SK-N-SH (cell line): ENCODE results near the gene EQTN. TPM values are rescaled to one million over a fixed set of nuclear protein-coding genes. Genes with fewer than 3 reads are reported as not detected.

Experiments used
- CTCF ChIA-PET: fragments of 300-600, 350-600 bp; formaldehyde crosslinking; extraction: SDS; loops from one replicate; lab custom pipeline; 2021; lab: Yijun Ruan, JAX
- POLR2A ChIA-PET: fragments of 350-600 bp; sonication (Branson Sonifier 250); formaldehyde crosslinking; extraction: SDS; loops from one replicate; lab custom pipeline; 2020; ENCODE audit warnings: antibody characterized with exemption, inconsistent platforms; lab: Yijun Ruan, JAX
- DNase-seq: peaks from one replicate; pipeline ENCODE4 v3.0.0; 2012
- H2AFZ ChIP-seq: fragments of 200-600 bp; sonication (generic); 2 replicates; pipeline ENCODE4 v1.8.1; 2016; ENCODE audit warnings: antibody characterized with exemption, mild to moderate bottlenecking, low read depth
- H3F3A ChIP-seq: fragments of 200-600 bp; sonication (generic); replicated peaks from 2 replicates; pipeline ENCODE3; 2016; ENCODE audit warnings: antibody characterized with exemption, mild to moderate bottlenecking; ENCODE audit not compliant: insufficient read depth
- H3K27ac ChIP-seq, 2 experiments: fragments of 200-500 bp in 1 of 2; fragments of 200-600 bp in 1 of 2; sonication (Bioruptor generic) in 1 of 2; sonication (generic), shearing (Covaris generic) in 1 of 2; 2 replicates each; pipeline versions ENCODE4 v1.5.1 to v1.6.1; 2014 to 2016; ENCODE audit warnings: low read depth in 2 of 2, inconsistent platforms in 1 of 2, low read length in 1 of 2, mild to moderate bottlenecking in 1 of 2, mixed read lengths in 1 of 2
- H3K27me3 ChIP-seq: fragments of 200-600 bp; sonication (generic), shearing (Covaris generic); 2 replicates; pipeline ENCODE4 v1.6.1; 2016; ENCODE audit warnings: mixed run types; ENCODE audit not compliant: insufficient read depth
- H3K36me3 ChIP-seq, 2 experiments: fragments of 200-500 bp in 1 of 2; fragments of 200-600 bp in 1 of 2; sonication (Bioruptor generic) in 1 of 2; sonication (generic) in 1 of 2; replicated peaks in 1 of 2; 2 replicates each; pipeline versions ENCODE3 to v1.5.1; 2014 to 2016; ENCODE audit warnings: low read length in 1 of 2, mild to moderate bottlenecking in 1 of 2; ENCODE audit not compliant: insufficient read depth in 2 of 2, control insufficient read depth in 1 of 2
- H3K4me1 ChIP-seq, 2 experiments: fragments of 200-500 bp in 1 of 2; fragments of 200-600 bp in 1 of 2; sonication (Bioruptor generic) in 1 of 2; sonication (generic), shearing (Covaris generic) in 1 of 2; 2 replicates each; pipeline versions ENCODE4 v1.5.1 to v1.6.1; 2014 to 2016; ENCODE audit warnings: low read depth in 1 of 2, low read length in 1 of 2, mixed run types in 1 of 2; ENCODE audit not compliant: insufficient read depth in 2 of 2, control insufficient read depth in 1 of 2
- H3K4me2 ChIP-seq: fragments of 200-600 bp; sonication (generic), shearing (Covaris generic); 2 replicates; pipeline ENCODE4 v1.6.1; 2017; ENCODE audit warnings: mixed run types
- H3K4me3 ChIP-seq, 2 experiments: fragments of 200-500 bp in 1 of 2; fragments of 200-600 bp in 1 of 2; sonication (Bioruptor generic) in 1 of 2; sonication (generic), shearing (Covaris generic) in 1 of 2; 2 replicates each; pipeline versions ENCODE4 v1.5.1 to v1.8.1; 2014 to 2016; ENCODE audit warnings: low read depth in 2 of 2, inconsistent platforms in 1 of 2, low read length in 1 of 2, mild to moderate bottlenecking in 1 of 2, mixed read lengths in 1 of 2, moderate library complexity in 1 of 2
- H3K79me2 ChIP-seq: fragments of 200-600 bp; sonication (generic); 2 replicates; pipeline ENCODE4 v1.8.1; 2017; ENCODE audit warnings: mild to moderate bottlenecking; ENCODE audit not compliant: insufficient read depth
- H3K9ac ChIP-seq: fragments of 200-600 bp; sonication (generic); 2 replicates; pipeline ENCODE4 v1.6.1; 2017; ENCODE audit warnings: mixed run types
- H3K9me2 ChIP-seq: fragments of 200-600 bp; sonication (generic); 2 replicates; pipeline ENCODE4 v1.6.1; 2017; ENCODE audit warnings: mixed run types
- H3K9me3 ChIP-seq: fragments of 200-600 bp; sonication (generic); 2 replicates; pipeline ENCODE4 v1.6.1; 2017; ENCODE audit warnings: mixed run types, mild to moderate bottlenecking, moderate library complexity
- H4K20me1 ChIP-seq: fragments of 200-600 bp; sonication (generic); 2 replicates; pipeline ENCODE4 v1.6.1; 2017; ENCODE audit warnings: mild to moderate bottlenecking, mixed run types; ENCODE audit not compliant: insufficient read depth
- FOXJ3 ChIP-seq: sonication (generic); formaldehyde crosslinking; IDR thresholded peaks from 2 replicates; pipeline ENCODE4 v1.5.1; 2020; ENCODE audit warnings: mild to moderate bottlenecking, missing genetic modification reagents
- GATA2 ChIP-seq: sonication (generic); formaldehyde crosslinking; IDR thresholded peaks from 2 replicates; pipeline ENCODE4 v1.5.0; 2020; ENCODE audit warnings: mild to moderate bottlenecking, missing genetic modification reagents
- JUND ChIP-seq: IDR thresholded peaks from 2 replicates; pipeline ENCODE4 v1.4.0; 2012
- MAX ChIP-seq: IDR thresholded peaks from 2 replicates; pipeline ENCODE4 v1.4.0; 2012; ENCODE audit warnings: low read depth
- MXI1 ChIP-seq: IDR thresholded peaks from 2 replicates; pipeline ENCODE4 v1.6.1; 2012; ENCODE audit warnings: mild to moderate bottlenecking, low read depth, low read length, improper control_type of control experiment
- NRF1 ChIP-seq: IDR thresholded peaks from 2 replicates; pipeline ENCODE4 v1.6.1; 2012; ENCODE audit warnings: low read depth, mild to moderate bottlenecking, low read length
- PBX3 ChIP-seq: IDR thresholded peaks from 2 replicates; pipeline ENCODE4; 2012
- POLR2AphosphoS5 ChIP-seq: IDR thresholded peaks from 2 replicates; pipeline ENCODE4 v1.6.1; 2012; ENCODE audit warnings: low read depth, low read length
- RAD21 ChIP-seq: IDR thresholded peaks from 2 replicates; pipeline ENCODE4 v1.6.1; 2012; ENCODE audit warnings: mild to moderate bottlenecking, low read length
- RFX5 ChIP-seq: IDR thresholded peaks from 2 replicates; pipeline ENCODE4 v1.6.1; 2012; ENCODE audit warnings: mild to moderate bottlenecking, improper control_type of control experiment, low read length
- TEAD4 ChIP-seq: IDR thresholded peaks from 2 replicates; pipeline ENCODE4 v1.4.0; 2012; ENCODE audit warnings: mild to moderate bottlenecking, borderline replicate concordance; ENCODE audit not compliant: insufficient read depth
- YY1 ChIP-seq: IDR thresholded peaks from 2 replicates; pipeline ENCODE4 v1.4.0; 2012; ENCODE audit warnings: low read depth, mild to moderate bottlenecking
- ZBTB33 ChIP-seq: IDR thresholded peaks from 2 replicates; pipeline ENCODE4 v1.4.0; 2012; ENCODE audit warnings: low read depth, borderline replicate concordance
- WGBS: methylation state at CpG from one replicate; pipeline ENCODE4 v1.1.6; 2017; ENCODE audit warnings: low lambda C conversion rate; 5-methylcytosine and 5-hydroxymethylcytosine counted together
- polyA plus RNA-seq, 3 experiments: library from polyadenylated mRNA; depleted of rRNA; stranded (reverse); fragments of >200 nt; gene quantifications; 2 replicates each; pipeline ENCODE4 v1.2.3, GENCODE V29; 2012
- TF ChIP-seq, protein P1 (sequence below): fragments of 150-350 bp; IDR thresholded peaks from 2 replicates; pipeline ENCODE4 v1.6.1; 2017; ENCODE audit warnings: antibody characterized with exemption, low read length, low read depth, borderline replicate concordance
- TF ChIP-seq, protein P2 (sequence below): fragments of 150-350 bp; IDR thresholded peaks from 2 replicates; pipeline ENCODE4 v1.6.1; 2016; ENCODE audit warnings: mild to moderate bottlenecking, low read depth, low read length

EQTN gene
- polyA plus RNA-seq, 1 of the 3 experiments (the other 2 are of a cell fraction), result not detected

DNA sequence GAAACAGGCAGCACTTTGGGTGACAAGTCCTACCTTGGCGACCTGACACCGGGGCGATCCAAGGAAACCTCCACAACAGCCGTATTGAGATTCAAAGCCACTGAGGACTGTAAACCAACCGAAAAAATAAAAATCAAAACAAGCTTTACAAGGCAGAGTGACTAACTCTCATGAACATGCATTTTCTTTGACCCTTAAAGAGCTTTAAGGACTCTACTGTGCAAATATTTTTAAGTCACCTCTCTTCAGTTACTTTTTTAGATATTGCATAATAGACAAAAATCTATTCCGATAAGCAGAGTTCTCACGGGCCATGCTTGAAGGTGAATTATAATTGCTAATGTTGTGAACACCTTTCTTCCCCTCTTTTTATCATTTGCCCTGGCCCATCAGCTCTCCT, 38.3 kb downstream of the EQTN start:
- H3K9me2 ChIP-seq, result no peaks in the 10 kb centered on the region
- no peak for TF ChIP-seq PBX3
- no peak for TF ChIP-seq JUND
- TF ChIP-seq, protein P1, sequence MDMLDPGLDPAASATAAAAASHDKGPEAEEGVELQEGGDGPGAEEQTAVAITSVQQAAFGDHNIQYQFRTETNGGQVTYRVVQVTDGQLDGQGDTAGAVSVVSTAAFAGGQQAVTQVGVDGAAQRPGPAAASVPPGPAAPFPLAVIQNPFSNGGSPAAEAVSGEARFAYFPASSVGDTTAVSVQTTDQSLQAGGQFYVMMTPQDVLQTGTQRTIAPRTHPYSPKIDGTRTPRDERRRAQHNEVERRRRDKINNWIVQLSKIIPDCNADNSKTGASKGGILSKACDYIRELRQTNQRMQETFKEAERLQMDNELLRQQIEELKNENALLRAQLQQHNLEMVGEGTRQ, result no peak
- no peak for TF ChIP-seq ZBTB33
- no peak for TF ChIP-seq YY1
- TF ChIP-seq NRF1, result no peak
- no peak for TF ChIP-seq FOXJ3
- TF ChIP-seq, protein P2, sequence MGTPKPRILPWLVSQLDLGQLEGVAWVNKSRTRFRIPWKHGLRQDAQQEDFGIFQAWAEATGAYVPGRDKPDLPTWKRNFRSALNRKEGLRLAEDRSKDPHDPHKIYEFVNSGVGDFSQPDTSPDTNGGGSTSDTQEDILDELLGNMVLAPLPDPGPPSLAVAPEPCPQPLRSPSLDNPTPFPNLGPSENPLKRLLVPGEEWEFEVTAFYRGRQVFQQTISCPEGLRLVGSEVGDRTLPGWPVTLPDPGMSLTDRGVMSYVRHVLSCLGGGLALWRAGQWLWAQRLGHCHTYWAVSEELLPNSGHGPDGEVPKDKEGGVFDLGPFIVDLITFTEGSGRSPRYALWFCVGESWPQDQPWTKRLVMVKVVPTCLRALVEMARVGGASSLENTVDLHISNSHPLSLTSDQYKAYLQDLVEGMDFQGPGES, result no peak
- no peak for TF ChIP-seq TEAD4
- no peak for TF ChIP-seq MAX
- TF ChIP-seq POLR2AphosphoS5, result no peak
- TF ChIP-seq GATA2 (CRISPR knock-in tag), result no peak
- no peak for TF ChIP-seq MXI1
- TF ChIP-seq RAD21, result no peak
- no peak for TF ChIP-seq RFX5
- H3F3A ChIP-seq, result no peaks in the 10 kb centered on the region
- no peak for DNase-seq
- no peaks in the 10 kb centered on the region for H3K4me1 ChIP-seq
- no peaks in the 10 kb centered on the region for H3K9me3 ChIP-seq
- H3K27ac ChIP-seq, result no peak overlapping the region
- H2AFZ ChIP-seq, result no peak overlapping the region
- no peaks in the 10 kb centered on the region for H4K20me1 ChIP-seq
- H3K9ac ChIP-seq, result no peak overlapping the region
- 63% methylated on average over 7 of the region's 7 CpGs for WGBS
- H3K79me2 ChIP-seq, result no peaks in the 10 kb centered on the region
- H3K36me3 ChIP-seq, result no peaks in the 10 kb centered on the region
- no peaks in the 10 kb centered on the region for H3K27me3 ChIP-seq
- CTCF ChIA-PET, result interaction anchor here (0.5 to 3.8 kb wide), 3 partner anchors 10 to 147 kb away, joined by 3 to 20 read pairs (median 11); no protein-coding TSS in a partner anchor
- H3K4me3 ChIP-seq, result no peak overlapping the region
- POLR2A ChIA-PET, result no interaction called here
- no peak overlapping the region for H3K4me2 ChIP-seq
